WERI-Rb-1 (cell line): ENCODE results near the gene SCN7A.

ENCODE experiments used
- DNase-seq: peaks from one replicate; pipeline ENCODE4 v3.0.0-alpha.2; 2020
- H3K27ac ChIP-seq: fragments of 250-450 bp; sonication (Bioruptor Pico); 2 replicates; pipeline ENCODE4 v1.5.1; 2020; ENCODE audit warnings: mild to moderate bottlenecking, moderate library complexity
- H3K27me3 ChIP-seq: fragments of 250-450 bp; sonication (Bioruptor Pico); 2 replicates; pipeline ENCODE4 v1.5.1; 2021; ENCODE audit warnings: mild to moderate bottlenecking, low read depth, moderate library complexity; ENCODE audit not compliant: insufficient read depth, severe bottlenecking
- H3K36me3 ChIP-seq: fragments of 250-450 bp; sonication (Bioruptor Pico); 2 replicates; pipeline ENCODE4 v1.5.1; 2020; ENCODE audit warnings: mild to moderate bottlenecking, moderate library complexity
- H3K4me3 ChIP-seq: 2 replicates; pipeline ENCODE4 v1.5.1; 2011; ENCODE audit warnings: low read depth, mild to moderate bottlenecking, control low read depth, low read length
- H3K9me3 ChIP-seq: fragments of 250-450 bp; sonication (Bioruptor Pico); 2 replicates; pipeline ENCODE4 v1.5.1; 2021; ENCODE audit warnings: mild to moderate bottlenecking, moderate library complexity; ENCODE audit not compliant: severe bottlenecking
- TF ChIP-seq, protein P1 (sequence below): IDR thresholded peaks from 2 replicates; pipeline ENCODE4 v1.5.1; 2011; ENCODE audit warnings: low read depth, mild to moderate bottlenecking, control low read depth, inconsistent platforms, low read length

SCN7A gene

DNA sequence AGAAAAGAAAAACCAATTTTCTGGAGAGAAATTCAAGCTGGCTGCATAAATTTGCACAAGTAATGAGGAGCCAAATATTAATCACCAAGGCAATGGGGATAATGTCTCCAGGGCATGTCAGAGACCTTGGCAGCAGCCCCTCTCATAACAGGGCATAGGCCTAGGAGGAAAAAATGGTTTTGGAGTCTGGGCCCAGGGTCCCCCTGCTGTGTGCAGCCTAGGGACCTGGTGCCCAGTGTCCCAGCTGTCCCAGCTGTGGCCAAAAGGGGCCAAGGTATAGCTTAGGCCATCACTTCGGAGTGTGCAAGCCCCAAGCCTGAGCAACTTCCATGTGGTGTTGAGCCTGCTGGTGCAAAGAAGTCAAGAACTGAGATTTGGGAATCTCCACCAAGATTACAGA lies 57.1 kb downstream of the SCN7A start:
- TF ChIP-seq, protein P1, sequence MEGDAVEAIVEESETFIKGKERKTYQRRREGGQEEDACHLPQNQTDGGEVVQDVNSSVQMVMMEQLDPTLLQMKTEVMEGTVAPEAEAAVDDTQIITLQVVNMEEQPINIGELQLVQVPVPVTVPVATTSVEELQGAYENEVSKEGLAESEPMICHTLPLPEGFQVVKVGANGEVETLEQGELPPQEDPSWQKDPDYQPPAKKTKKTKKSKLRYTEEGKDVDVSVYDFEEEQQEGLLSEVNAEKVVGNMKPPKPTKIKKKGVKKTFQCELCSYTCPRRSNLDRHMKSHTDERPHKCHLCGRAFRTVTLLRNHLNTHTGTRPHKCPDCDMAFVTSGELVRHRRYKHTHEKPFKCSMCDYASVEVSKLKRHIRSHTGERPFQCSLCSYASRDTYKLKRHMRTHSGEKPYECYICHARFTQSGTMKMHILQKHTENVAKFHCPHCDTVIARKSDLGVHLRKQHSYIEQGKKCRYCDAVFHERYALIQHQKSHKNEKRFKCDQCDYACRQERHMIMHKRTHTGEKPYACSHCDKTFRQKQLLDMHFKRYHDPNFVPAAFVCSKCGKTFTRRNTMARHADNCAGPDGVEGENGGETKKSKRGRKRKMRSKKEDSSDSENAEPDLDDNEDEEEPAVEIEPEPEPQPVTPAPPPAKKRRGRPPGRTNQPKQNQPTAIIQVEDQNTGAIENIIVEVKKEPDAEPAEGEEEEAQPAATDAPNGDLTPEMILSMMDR = no peak
- Histone ChIP-seq H3K9me3 (no peaks in the 10 kb centered on the region), H3K4me3 (no peak overlapping the region), H3K27me3 (no peaks in the 10 kb centered on the region), H3K36me3 (no peaks in the 10 kb centered on the region), H3K27ac (no peak overlapping the region)
- DNase-seq = no peak

DNA sequence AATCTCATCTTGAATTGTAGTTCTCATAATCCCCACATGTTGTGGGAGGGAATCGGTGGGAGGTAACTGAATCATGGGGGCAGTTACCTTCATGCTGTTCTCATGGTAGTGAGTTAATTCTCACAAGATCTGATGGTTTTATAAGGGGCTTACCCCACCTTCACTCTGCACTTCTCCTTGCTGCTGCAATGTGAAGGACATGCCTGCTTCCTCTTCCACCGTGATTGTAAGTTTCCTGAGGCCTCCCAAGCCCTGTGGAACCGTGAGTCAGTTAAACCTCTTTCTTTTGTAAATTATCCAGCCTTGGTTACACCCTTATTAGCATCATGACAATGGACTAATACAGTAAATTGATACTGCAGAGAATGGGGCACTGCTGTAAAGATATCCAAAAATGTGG lies 57.9 kb downstream of the SCN7A start:
- no peak for DNase-seq
- TF ChIP-seq, protein P1 = no peak

DNA sequence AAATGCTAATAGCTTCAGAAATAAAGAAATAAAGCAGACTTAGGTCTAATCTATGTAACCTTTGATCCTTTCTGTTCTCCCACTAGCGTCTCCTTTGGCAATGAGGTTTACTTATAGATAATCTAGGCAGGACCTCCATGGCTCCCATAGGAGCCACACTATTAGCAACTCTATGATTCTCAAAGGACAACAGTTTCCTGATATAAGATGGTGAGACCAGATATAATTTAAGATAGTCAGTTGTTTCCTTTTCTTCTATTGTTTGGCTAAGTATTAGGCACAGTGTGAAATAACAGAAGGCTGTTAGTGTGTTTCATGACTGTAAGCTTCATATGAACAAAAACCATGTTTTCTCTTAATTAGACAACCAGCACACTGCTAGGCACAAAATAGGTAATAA lies 59.6 kb downstream of the SCN7A start:
- DNase-seq = no peak
- no peak overlapping the region for H3K4me3 ChIP-seq
- no peak overlapping the region for H3K27ac ChIP-seq
- no peaks in the 10 kb centered on the region for H3K36me3 ChIP-seq
- H3K9me3 ChIP-seq = no peaks in the 10 kb centered on the region
- TF ChIP-seq, protein P1 = no peak
- H3K27me3 ChIP-seq = no peaks in the 10 kb centered on the region

More for the DNA sequence above, 57.9 kb downstream of the SCN7A start:
- no peaks in the 10 kb centered on the region for H3K9me3 ChIP-seq
- H3K27me3 ChIP-seq = no peaks in the 10 kb centered on the region
- H3K36me3 ChIP-seq = no peaks in the 10 kb centered on the region
- no peak overlapping the region for H3K4me3 ChIP-seq
- no peak overlapping the region for H3K27ac ChIP-seq

DNA sequence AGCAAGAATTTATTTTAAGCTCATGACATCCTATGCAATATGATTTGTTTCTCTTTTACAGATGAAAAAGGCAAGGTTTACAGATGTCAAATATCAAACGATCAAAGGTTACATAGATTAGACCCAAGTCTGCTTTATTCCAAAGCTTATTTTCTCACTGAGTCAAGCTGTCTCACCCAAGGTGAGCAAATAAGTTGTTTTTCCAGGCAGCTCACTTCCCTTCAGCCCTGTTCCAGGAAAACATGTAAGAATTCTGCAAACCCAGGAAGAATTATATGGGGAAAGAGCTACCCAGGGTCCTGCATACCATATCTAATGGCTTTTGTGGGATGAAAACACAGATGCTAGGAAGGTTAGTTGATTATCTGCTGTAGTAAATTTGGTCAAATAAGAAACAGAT lies 60.6 kb downstream of the SCN7A start:
- TF ChIP-seq, protein P1 = no peak
- no peaks in the 10 kb centered on the region for H3K36me3 ChIP-seq
- H3K4me3 ChIP-seq = no peak overlapping the region
- H3K27me3 ChIP-seq = no peaks in the 10 kb centered on the region
- DNase-seq = no peak
- no peak overlapping the region for H3K27ac ChIP-seq
- no peaks in the 10 kb centered on the region for H3K9me3 ChIP-seq

DNA sequence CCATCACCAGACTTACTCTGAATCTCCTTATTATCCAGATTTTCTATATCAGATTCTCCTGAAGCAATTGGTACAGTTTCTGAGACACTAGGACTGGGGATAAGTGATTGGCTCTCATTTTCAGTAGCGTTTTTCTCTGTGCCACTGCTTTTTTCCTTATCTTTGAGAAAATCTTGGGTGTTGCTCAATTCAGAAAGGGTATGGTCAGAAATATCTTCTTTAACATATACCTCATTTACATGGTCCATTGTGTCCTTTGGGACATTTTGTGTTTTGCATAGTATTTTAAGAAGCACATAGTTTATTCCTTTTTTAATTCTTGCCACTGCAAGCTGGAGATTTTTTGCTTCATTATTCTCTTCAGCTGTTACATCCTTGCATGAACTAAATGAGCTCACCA lies 61.7 kb downstream of the SCN7A start:
- Histone ChIP-seq H3K27ac (no peak overlapping the region), H3K27me3 (no peaks in the 10 kb centered on the region), H3K4me3 (no peak overlapping the region), H3K36me3 (no peaks in the 10 kb centered on the region), H3K9me3 (no peaks in the 10 kb centered on the region)
- DNase-seq = no peak
- TF ChIP-seq, protein P1 = no peak

DNA sequence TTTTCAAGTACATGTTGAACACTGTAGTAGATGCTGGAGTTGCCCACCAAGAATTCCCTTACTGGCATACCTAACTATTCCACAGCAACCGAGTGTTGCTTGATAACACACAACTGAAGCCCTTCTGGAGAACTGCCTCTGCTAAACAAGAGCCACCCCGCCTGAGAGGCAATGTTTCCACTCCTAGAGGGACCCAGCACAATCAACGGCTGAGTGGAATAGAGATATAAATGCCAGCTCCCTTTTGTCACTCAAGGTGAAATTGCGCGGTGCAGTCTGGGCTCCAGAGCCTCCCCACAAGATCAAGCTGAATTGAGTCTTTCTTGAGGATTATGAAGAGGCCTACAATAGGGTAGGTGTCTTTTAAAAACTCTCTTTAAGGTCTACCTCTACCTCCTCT lies 69.2 kb downstream of the SCN7A start:
- no peak for DNase-seq
- Histone ChIP-seq H3K4me3 (no peak overlapping the region), H3K27ac (no peak overlapping the region), H3K27me3 (no peaks in the 10 kb centered on the region), H3K9me3 (no peaks in the 10 kb centered on the region), H3K36me3 (no peaks in the 10 kb centered on the region)
- TF ChIP-seq, protein P1 = no peak
